WTC11 (cell line): ENCODE data around the gene HIF1A. TPM values are rescaled to one million over a fixed set of nuclear protein-coding genes. Genes with fewer than 3 reads are reported as not detected.

Experiments used
- ATAC-seq: fragments of 200-7000 bp; cut with Tn5 transposase; 2 replicates; pipeline ENCODE4 v1.10.0; 2021; ENCODE audit warnings: mild to moderate bottlenecking, moderate library complexity
- CTCF ChIA-PET: fragments of 300-600 bp; sonication (Branson Sonifier 250); formaldehyde crosslinking; loops from one replicate; lab custom pipeline; 2021; ENCODE audit warnings: antibody characterized with exemption; lab: Charles Lee
- POLR2A ChIA-PET: fragments of 350-600 bp; sonication (Branson Sonifier 250); formaldehyde crosslinking; loops from one replicate; lab custom pipeline; 2021; ENCODE audit warnings: antibody characterized with exemption; lab: Charles Lee
- DNase-seq: peaks from one replicate; pipeline ENCODE4 v3.0.0; 2021; ENCODE audit warnings: low spot score
- H3K27ac Mint-ChIP-seq: 2 replicates; pipeline ENCODE4 v1.8.0; 2021; ENCODE audit warnings: mixed read lengths
- H3K27me3 Mint-ChIP-seq: 2 replicates; pipeline ENCODE4 v1.8.0; 2021; ENCODE audit warnings: low read depth, mild to moderate bottlenecking, moderate library complexity, mixed read lengths
- H3K36me3 Mint-ChIP-seq: 2 replicates; pipeline ENCODE4 v1.8.0; 2021; ENCODE audit warnings: mixed read lengths
- H3K4me1 Mint-ChIP-seq: 2 replicates; pipeline ENCODE4 v1.8.0; 2022; ENCODE audit warnings: mixed read lengths
- H3K4me3 Mint-ChIP-seq: 2 replicates; pipeline ENCODE4 v1.8.0; 2021; ENCODE audit warnings: mild to moderate bottlenecking, moderate library complexity, mixed read lengths
- H3K9me3 Mint-ChIP-seq: 2 replicates; pipeline ENCODE4 v1.8.0; 2021; ENCODE audit warnings: mixed read lengths
- ATF2 ChIP-seq: sonication (generic); formaldehyde crosslinking; IDR thresholded peaks from 2 replicates; pipeline ENCODE4 v1.8.1; 2022; ENCODE audit warnings: low read depth, missing genetic modification reagents, borderline replicate concordance
- ATF6 ChIP-seq: sonication (generic); formaldehyde crosslinking; IDR thresholded peaks from 2 replicates; pipeline ENCODE4 v1.8.1; 2023; ENCODE audit warnings: mild to moderate bottlenecking, missing genetic modification reagents
- ELF4 ChIP-seq: sonication (generic); formaldehyde crosslinking; IDR thresholded peaks from 2 replicates; pipeline ENCODE4 v1.8.1; 2022; ENCODE audit warnings: low read depth, mild to moderate bottlenecking, moderate library complexity, missing genetic modification reagents
- ESRRA ChIP-seq: sonication (generic); formaldehyde crosslinking; IDR thresholded peaks from 2 replicates; pipeline ENCODE4 v1.8.1; 2022; ENCODE audit warnings: mild to moderate bottlenecking, missing genetic modification reagents, borderline replicate concordance
- GRHL2 ChIP-seq: fragments of 250-450 bp; sonication (Bioruptor Pico); IDR thresholded peaks from 2 replicates; pipeline ENCODE4 v1.8.0; 2022; ENCODE audit warnings: mild to moderate bottlenecking, moderate library complexity; ENCODE audit not compliant: insufficient replicate concordance, severe bottlenecking
- GTF2I ChIP-seq: fragments of 250-450 bp; sonication (Bioruptor Pico); conservative IDR thresholded peaks from 2 replicates; pipeline ENCODE4 v1.4.0; 2021; ENCODE audit warnings: mild to moderate bottlenecking
- KAT7 ChIP-seq: sonication (generic); formaldehyde crosslinking; IDR thresholded peaks from 2 replicates; pipeline ENCODE4 v1.8.1; 2023; ENCODE audit warnings: missing genetic modification reagents, mild to moderate bottlenecking, borderline replicate concordance
- MXD4 ChIP-seq: fragments of 250-450 bp; sonication (Bioruptor Pico); IDR thresholded peaks from 2 replicates; pipeline ENCODE4 v1.8.0; 2021; ENCODE audit warnings: mild to moderate bottlenecking, moderate library complexity, borderline replicate concordance
- NFE2L1 ChIP-seq: sonication (generic); formaldehyde crosslinking; IDR thresholded peaks from 2 replicates; pipeline ENCODE4 v1.8.1; 2023; ENCODE audit warnings: missing genetic modification reagents
- NFYB ChIP-seq: sonication (generic); formaldehyde crosslinking; conservative IDR thresholded peaks from 2 replicates; pipeline ENCODE4 v1.8.0; 2022; ENCODE audit warnings: low read depth, missing genetic modification reagents
- NR2C2 ChIP-seq: sonication (generic); formaldehyde crosslinking; IDR thresholded peaks from 2 replicates; pipeline ENCODE4 v1.8.0; 2022; ENCODE audit warnings: mild to moderate bottlenecking, missing genetic modification reagents
- ZNF425 ChIP-seq: fragments of 250-450 bp; sonication (Bioruptor Pico); conservative IDR thresholded peaks from 2 replicates; pipeline ENCODE4 v1.9.0; 2021; ENCODE audit warnings: mild to moderate bottlenecking
- total RNA-seq: library from RNA; stranded (reverse); gene quantifications from 3 replicates; pipeline ENCODE4 v1.2.3, GENCODE V29; 2021
- TF ChIP-seq, protein P1 (sequence below): sonication (generic); formaldehyde crosslinking; IDR thresholded peaks from 2 replicates; pipeline ENCODE4 v1.8.0; 2023; ENCODE audit warnings: missing genetic modification reagents, mild to moderate bottlenecking, borderline replicate concordance
- TF ChIP-seq, protein P2 (sequence below): sonication (generic); formaldehyde crosslinking; IDR thresholded peaks from 2 replicates; pipeline ENCODE4 v1.8.1; 2022; ENCODE audit warnings: mild to moderate bottlenecking, missing genetic modification reagents, moderate library complexity, borderline replicate concordance
- TF ChIP-seq, protein P3 (sequence below): sonication (generic); formaldehyde crosslinking; IDR thresholded peaks from 2 replicates; pipeline ENCODE4 v1.8.1; 2023; ENCODE audit warnings: mild to moderate bottlenecking, missing genetic modification reagents
- TF ChIP-seq, protein P4 (sequence below): sonication (generic); formaldehyde crosslinking; IDR thresholded peaks from 2 replicates; pipeline ENCODE4 v1.8.1; 2023; ENCODE audit warnings: mild to moderate bottlenecking, missing genetic modification reagents, moderate library complexity

Gene HIF1A
- total RNA-seq, 1 experiment from 2014 or later = 165 TPM

DNA sequence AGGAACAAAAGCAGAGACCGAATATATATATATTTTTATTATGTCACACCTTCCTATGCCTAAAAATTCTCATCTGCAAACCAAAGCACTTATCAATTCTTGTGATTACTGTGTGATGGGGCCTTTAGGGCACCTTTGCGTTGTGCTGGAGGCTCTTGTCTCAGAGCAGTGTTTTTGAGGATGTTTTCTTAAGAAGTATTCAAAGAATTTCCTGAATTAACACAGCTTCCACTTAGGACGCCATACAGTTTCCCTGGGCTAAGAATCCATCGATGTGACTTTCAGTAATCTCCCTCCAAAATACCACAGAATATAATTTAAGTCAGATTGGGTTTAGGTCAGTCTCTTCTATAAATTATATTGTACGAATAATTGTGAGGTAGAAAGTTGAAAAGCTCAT is 22.0 kb upstream of the HIF1A start:
- Mint-ChIP-seq H3K36me3 (no peaks in the 10 kb centered on the region), H3K27ac (peak overlapping the region; percentile 24; the same call in 1 of the 2 replicates), H3K27me3 (no peaks in the 10 kb centered on the region), H3K9me3 (no peaks in the 10 kb centered on the region), H3K4me3 (no peak overlapping the region), H3K4me1 (peaks cover 27% of the 10 kb centered on the region)
- no peak for TF ChIP-seq ELF4 (CRISPR knock-in tag)
- TF ChIP-seq, protein P1, sequence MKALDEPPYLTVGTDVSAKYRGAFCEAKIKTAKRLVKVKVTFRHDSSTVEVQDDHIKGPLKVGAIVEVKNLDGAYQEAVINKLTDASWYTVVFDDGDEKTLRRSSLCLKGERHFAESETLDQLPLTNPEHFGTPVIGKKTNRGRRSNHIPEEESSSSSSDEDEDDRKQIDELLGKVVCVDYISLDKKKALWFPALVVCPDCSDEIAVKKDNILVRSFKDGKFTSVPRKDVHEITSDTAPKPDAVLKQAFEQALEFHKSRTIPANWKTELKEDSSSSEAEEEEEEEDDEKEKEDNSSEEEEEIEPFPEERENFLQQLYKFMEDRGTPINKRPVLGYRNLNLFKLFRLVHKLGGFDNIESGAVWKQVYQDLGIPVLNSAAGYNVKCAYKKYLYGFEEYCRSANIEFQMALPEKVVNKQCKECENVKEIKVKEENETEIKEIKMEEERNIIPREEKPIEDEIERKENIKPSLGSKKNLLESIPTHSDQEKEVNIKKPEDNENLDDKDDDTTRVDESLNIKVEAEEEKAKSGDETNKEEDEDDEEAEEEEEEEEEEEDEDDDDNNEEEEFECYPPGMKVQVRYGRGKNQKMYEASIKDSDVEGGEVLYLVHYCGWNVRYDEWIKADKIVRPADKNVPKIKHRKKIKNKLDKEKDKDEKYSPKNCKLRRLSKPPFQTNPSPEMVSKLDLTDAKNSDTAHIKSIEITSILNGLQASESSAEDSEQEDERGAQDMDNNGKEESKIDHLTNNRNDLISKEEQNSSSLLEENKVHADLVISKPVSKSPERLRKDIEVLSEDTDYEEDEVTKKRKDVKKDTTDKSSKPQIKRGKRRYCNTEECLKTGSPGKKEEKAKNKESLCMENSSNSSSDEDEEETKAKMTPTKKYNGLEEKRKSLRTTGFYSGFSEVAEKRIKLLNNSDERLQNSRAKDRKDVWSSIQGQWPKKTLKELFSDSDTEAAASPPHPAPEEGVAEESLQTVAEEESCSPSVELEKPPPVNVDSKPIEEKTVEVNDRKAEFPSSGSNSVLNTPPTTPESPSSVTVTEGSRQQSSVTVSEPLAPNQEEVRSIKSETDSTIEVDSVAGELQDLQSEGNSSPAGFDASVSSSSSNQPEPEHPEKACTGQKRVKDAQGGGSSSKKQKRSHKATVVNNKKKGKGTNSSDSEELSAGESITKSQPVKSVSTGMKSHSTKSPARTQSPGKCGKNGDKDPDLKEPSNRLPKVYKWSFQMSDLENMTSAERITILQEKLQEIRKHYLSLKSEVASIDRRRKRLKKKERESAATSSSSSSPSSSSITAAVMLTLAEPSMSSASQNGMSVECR (CRISPR knock-in tag) = no peak
- POLR2A ChIA-PET = no interaction called here
- ATAC-seq = peak; percentile 70
- CTCF ChIA-PET = no interaction called here
- DNase-seq = no peak

- Mint-ChIP-seq H3K9me3 (no peaks in the 10 kb centered on the region), H3K4me1 (peaks cover 39% of the 10 kb centered on the region), H3K36me3 (no peaks in the 10 kb centered on the region), H3K27ac (no peak overlapping the region), H3K27me3 (no peaks in the 10 kb centered on the region), H3K4me3 (no peak overlapping the region)
- ATAC-seq (no peak), DNase-seq (no peak)
- CTCF ChIA-PET = no interaction called here
- POLR2A ChIA-PET = no interaction called here
- TF ChIP-seq ZNF425 (CRISPR knock-in tag) (no peak), ESRRA (CRISPR knock-in tag) (no peak), NFYB (CRISPR knock-in tag) (no peak), MXD4 (CRISPR knock-in tag) (no peak), ATF2 (no peak), NFE2L1 (CRISPR knock-in tag) (no peak), GRHL2 (CRISPR knock-in tag) (no peak), NR2C2 (CRISPR knock-in tag) (no peak), KAT7 (CRISPR knock-in tag) (no peak), ATF6 (CRISPR knock-in tag) (no peak), GTF2I (CRISPR knock-in tag) (no peak)
- TF ChIP-seq, protein P2, sequence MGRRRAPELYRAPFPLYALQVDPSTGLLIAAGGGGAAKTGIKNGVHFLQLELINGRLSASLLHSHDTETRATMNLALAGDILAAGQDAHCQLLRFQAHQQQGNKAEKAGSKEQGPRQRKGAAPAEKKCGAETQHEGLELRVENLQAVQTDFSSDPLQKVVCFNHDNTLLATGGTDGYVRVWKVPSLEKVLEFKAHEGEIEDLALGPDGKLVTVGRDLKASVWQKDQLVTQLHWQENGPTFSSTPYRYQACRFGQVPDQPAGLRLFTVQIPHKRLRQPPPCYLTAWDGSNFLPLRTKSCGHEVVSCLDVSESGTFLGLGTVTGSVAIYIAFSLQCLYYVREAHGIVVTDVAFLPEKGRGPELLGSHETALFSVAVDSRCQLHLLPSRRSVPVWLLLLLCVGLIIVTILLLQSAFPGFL (CRISPR knock-in tag) = no peak
- TF ChIP-seq, protein P1 (CRISPR knock-in tag) = no peak
- TF ChIP-seq, protein P3, sequence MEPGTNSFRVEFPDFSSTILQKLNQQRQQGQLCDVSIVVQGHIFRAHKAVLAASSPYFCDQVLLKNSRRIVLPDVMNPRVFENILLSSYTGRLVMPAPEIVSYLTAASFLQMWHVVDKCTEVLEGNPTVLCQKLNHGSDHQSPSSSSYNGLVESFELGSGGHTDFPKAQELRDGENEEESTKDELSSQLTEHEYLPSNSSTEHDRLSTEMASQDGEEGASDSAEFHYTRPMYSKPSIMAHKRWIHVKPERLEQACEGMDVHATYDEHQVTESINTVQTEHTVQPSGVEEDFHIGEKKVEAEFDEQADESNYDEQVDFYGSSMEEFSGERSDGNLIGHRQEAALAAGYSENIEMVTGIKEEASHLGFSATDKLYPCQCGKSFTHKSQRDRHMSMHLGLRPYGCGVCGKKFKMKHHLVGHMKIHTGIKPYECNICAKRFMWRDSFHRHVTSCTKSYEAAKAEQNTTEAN (CRISPR knock-in tag) = no peak
- TF ChIP-seq, protein P4, sequence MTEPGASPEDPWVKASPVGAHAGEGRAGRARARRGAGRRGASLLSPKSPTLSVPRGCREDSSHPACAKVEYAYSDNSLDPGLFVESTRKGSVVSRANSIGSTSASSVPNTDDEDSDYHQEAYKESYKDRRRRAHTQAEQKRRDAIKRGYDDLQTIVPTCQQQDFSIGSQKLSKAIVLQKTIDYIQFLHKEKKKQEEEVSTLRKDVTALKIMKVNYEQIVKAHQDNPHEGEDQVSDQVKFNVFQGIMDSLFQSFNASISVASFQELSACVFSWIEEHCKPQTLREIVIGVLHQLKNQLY (CRISPR knock-in tag) = no peak
These were observed 20.0 kb upstream of the HIF1A start for GRCh38 chr14:61675291-61675690.
